NCI-H524 (cell line): ENCODE measurements around the gene VEZT.
A peak's percentile ranks its signal among the peaks of the same experiment; 100 is the strongest.
"Not testable (repeated sequence)": the region's sequence is repeated elsewhere in the genome, so short reads cannot be mapped to it uniquely, and the experiment has no call there.

Experiments used
- DNase-seq, 2 experiments: peaks; one replicate each; lab custom pipeline; 2025; lab: John Stamatoyannopoulos, UW

The VEZT gene

GRCh38 chr12:95319694-95320331, 102.2 kb downstream of the VEZT start:
- DNase-seq = no peak

DNA sequence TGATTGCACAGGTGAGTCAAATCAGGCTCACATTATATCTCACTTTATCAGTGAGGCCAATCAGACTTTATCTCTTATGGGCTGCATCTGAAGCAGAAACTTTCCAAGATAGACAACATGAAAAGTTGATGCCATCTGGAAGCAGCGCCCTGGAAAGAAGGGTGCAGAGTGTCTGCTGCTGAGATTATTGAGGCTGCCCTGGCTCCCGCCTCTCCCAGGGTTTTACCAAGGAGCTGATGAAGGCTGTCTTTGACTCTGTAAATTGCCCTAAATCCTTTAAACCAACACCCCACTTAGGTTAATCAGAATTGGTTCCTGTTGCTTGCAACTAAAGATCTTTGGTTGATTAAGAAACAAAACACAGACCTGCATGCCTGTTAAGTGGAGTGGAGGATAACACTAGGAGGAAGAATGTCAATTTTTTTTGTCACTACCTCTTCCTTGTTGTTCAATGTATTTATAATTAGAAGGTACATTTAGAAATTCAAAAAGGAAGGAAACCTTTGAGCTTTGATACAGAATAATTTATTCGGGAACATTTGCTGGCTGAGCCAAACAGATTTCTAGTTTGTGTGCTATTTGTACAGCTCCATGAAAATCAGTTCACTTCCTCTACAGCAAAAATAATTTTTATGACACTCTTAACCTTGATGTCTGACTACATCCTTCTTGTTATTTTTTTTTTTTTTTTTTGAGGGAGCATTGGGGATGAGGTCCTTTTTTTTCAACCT, 104.1 kb downstream of the VEZT start:
- no peak for DNase-seq

GRCh38 chr12:95322326-95322725, 104.7 kb downstream of the VEZT start:
- no peak for DNase-seq

DNA sequence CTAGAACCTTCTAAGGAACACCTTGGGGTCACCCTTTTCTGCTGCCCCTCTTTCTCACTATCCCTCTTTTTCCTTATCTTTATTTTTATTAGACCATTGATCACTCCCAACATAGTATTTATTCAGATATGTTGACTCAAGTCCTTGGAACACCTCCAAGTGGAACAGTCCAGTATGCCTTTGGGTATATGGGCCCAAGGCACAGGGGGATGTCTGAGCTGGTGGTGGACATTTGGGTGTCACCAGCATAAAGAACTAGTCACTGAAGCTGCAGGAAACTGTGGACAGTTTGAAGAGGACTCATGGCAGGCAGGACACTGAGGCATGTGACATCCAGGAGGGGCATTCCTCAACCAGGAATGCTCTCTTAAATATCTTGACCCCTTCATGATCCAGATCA, 105.6 kb downstream of the VEZT start:
- no peak for DNase-seq

GRCh38 chr12:95324246-95324645, 106.6 kb downstream of the VEZT start:
- not testable (repeated sequence) for DNase-seq

GRCh38 chr12:95325501-95325900, 107.9 kb downstream of the VEZT start:
- no peak for DNase-seq

DNA sequence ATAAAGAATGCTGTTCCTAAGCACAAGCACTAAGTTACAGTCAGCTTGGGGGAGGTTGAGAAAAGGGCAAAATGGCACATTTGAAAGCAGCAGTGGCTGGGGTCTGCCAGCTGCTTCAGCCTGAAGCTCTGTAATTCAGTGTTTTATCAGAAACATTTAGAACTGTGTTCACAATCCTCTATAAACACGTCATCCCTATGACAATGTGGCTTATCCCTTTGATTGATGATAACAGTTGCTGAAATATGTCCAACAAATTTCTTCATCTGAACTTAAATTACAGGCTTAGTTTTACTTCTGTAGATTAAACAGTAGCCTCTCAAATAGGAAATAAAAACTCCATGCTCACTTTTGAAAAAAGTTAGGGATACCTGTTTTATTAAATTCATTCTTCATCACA, 108.8 kb downstream of the VEZT start:
- DNase-seq = peak in 1 of 2 experiments; percentile 2

DNA sequence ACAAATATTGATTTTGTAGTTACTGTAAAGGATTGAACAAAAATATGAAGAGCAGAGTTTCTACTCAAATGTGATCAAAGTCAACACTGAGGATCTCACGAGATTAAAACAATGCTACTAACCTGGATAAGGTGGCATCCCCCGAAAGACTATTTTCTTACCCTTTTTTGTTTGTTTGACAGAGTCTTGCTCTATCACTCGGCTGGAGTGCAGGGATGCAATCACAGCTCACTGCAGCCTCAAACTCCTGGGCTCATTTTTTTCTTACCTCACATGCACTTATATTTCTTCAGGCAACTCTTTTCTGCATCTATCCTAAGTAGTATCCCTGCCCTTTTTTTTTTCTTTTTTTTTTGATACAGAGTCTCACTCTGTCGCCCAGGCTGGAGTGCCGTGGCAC, 109.2 kb downstream of the VEZT start:
- no peak for DNase-seq

DNA sequence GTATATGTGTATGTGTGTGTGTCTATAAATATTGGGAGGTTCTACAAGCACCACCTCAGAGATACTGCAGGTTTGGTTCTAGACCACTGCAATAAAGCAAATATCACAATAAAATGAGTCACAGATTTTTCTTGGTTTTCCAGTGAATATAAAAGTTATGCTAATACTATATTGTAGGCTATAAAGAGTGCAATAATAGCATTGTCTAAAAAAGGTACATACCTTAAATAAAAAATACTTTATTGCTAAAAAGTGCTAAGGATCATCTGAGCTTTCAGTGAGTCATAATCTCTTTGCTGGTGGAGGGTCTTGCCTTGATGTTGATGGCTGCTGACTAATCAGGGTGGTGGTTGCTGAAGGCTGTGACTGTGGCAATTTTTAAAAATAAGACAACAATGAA, 111.1 kb downstream of the VEZT start:
- DNase-seq = no peak

GRCh38 chr12:95335948-95336347, 118.3 kb downstream of the VEZT start:
- DNase-seq = peak in 1 of 2 experiments; percentile 5

- DNase-seq = peak; percentile 80 to 91
Observed at GRCh38 chr12:95336387-95337067, 118.9 kb downstream of the VEZT start.

DNA sequence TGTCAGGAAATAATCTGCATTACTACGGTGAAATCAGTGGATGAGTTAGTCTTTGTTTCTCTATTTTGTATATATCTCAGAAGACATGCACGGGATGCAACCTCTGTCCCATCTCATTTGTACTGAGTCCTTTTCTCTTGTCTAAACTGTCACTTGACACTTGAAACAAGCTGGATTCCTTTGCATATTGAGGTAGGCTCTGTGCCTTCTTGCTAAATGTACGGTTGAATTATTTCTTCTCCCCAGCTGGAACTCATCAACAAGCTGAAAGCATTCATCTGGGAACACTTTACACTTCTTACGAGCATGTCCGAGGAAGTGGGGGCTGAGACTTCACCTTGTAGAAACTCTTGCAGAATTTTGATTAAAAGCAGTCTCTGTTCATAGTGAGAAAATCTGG, 119.5 kb downstream of the VEZT start:
- no peak for DNase-seq

DNA sequence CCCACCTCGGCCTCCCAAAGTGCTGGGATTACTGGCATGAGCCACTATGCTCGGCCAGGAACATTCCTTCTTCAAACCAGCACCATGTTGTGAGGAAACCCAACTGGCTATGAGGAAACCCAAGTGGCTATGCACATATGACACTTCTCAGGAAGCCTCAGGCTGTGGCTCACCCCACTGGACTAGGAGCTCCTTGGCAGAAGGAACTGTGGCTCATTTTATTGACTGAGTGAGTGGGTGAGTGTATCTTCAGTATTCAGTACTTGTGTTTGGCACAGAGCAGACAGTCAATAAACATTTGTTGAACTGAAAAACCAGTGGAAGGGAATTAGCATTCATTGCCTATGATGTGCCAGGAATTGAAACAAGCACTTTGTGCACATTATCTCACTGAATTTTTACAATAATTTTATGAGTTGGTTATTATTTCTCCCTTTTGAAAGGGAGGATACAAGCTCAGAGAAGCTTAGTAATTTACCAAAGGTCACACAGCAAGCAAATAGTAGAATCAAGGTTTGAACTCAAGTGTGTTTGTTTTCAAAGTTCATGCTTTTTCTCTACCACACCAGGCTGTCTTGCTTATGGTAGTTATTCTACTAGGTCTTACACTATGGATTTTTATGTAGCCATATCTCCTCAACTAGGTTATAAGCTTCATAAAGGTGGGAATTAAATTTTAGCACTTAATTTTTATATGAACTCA, 121.6 kb downstream of the VEZT start:
- DNase-seq = no peak

- DNase-seq = no peak
Observed at GRCh38 chr12:95342008-95342407, 124.4 kb downstream of the VEZT start.

DNA sequence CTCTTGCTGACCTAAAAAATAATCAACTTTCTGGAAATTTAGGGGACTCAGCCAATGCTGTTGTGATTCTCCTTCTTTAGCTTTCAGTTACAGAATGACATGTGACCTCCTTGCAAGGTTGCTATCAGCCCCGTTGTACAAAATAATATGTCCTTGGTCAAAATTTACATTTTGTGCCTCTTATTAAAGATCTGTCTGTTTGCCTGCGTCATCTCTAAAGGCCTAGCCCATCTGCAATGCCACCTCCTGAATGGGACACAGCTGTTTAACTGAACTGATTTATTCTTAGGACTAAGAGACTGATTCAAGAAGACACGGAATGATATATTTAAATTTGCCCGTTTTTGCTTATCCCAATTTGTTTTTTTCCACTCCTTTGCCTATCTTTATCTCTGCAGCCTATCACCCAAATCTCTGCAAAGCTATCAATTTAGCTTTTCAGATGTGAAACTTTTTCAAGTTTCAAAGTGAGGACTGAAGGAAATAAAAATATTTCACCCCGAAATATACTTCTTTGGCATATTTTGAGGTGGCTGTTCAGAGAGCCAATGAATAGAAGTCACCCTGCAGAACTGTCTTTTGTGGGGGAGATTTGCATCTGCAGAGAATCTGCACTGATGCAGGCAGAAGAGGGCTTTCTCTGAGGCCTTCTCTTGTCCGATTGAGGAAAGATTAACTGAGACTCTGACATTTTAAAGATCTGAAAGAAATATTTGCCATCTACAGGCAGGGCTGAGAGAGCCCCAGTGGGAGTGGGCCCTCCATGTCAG, 126.0 kb downstream of the VEZT start:
- DNase-seq = no peak

GRCh38 chr12:95349291-95349690, 131.7 kb downstream of the VEZT start:
- no peak for DNase-seq

DNA sequence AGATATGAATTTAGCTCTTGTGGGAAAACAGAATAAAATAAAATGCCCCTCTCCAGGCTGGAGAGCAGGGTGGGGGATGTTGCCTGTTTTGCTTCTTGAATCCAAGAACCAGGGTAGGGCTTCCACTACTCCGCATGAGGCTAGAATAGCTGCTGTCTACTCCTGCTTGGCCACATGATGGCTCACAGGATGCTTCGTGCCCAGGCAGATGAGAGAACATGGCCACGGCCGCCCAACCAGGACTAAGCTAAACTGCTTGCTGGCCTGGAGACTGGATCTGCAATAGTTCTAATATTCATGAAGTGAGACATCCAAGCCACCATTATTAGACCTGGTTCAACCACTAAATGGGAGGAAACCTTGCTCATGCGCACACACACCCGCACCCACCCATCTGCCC, 134.1 kb downstream of the VEZT start:
- no peak for DNase-seq
